ENCODE measurements around the gene PPP6R3.

DNA sequence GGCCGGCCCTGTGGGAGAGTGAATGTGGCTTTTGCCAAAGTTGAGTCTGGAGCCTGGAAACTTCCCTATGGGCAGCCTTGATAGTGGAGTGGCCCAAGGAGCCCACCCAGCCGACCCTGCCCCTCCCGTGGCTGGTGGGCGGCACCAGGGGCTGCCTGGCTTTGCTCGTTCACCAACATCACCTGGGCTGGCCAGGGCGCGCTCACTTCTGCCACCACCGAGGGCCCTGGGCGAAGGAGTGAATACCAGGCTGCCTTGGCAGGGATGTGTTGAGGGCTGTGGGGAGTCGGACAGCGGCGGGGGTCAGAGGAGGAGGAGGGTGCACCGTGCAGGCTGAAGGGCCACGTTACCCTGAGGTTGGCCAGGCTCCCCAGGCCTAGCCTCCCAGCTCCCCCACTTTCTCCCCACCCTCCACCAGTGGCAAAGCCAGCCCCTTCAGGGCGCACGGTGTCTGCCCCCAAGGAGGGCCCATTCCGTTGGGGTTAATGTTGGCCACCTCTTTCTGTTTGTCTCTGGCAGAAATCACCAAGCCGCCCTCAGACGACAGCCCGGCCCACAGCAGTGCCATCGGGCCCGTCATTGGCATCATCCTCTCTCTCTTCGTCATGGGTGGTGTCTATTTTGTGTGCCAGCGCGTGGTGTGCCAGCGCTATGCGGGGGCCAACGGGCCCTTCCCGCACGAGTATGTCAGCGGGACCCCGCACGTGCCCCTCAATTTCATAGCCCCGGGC is 22.5 kb upstream of the PPP6R3 start:
- no peak for TF ChIP-seq EZH2 (IDR thresholded peaks at IDR 0.05; ENCODE audit: borderline replicate concordance, low read length)
- TF ChIP-seq, protein P1, sequence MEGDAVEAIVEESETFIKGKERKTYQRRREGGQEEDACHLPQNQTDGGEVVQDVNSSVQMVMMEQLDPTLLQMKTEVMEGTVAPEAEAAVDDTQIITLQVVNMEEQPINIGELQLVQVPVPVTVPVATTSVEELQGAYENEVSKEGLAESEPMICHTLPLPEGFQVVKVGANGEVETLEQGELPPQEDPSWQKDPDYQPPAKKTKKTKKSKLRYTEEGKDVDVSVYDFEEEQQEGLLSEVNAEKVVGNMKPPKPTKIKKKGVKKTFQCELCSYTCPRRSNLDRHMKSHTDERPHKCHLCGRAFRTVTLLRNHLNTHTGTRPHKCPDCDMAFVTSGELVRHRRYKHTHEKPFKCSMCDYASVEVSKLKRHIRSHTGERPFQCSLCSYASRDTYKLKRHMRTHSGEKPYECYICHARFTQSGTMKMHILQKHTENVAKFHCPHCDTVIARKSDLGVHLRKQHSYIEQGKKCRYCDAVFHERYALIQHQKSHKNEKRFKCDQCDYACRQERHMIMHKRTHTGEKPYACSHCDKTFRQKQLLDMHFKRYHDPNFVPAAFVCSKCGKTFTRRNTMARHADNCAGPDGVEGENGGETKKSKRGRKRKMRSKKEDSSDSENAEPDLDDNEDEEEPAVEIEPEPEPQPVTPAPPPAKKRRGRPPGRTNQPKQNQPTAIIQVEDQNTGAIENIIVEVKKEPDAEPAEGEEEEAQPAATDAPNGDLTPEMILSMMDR (IDR thresholded peaks at IDR 0.05; ENCODE audit: low read length): no peak

Data from OCI-LY1 (cell line).